HepG2 (cell line): Measurements from ENCODE around the gene GLIPR1. TPM values are rescaled to one million over a fixed set of nuclear protein-coding genes. Genes with fewer than 3 reads are reported as not detected.

Experiments
- ATAC-seq: fragments of 200-7000 bp; cut with Tn5 transposase; 3 replicates; pipeline ENCODE4 v1.9.1; 2020; ENCODE audit warnings: mild to moderate bottlenecking, moderate library complexity
- BruUV-seq: library from RNA; stranded (reverse); fragments of 400-500 nt; replicated peaks from 2 replicates; lab custom pipeline; 2021; lab: Mats Ljungman, UMichigan
- CTCF ChIA-PET: fragments of 300-600 bp; formaldehyde crosslinking; extraction: SDS; loops from one replicate; lab custom pipeline; 2021; ENCODE audit warnings: low total read pairs, inconsistent platforms, low intra/inter-chr PET ratio; lab: Yijun Ruan, JAX
- POLR2A ChIA-PET: fragments of 350-600 bp; sonication (Branson Sonifier 250); formaldehyde crosslinking; loops from one replicate; lab custom pipeline; 2020; ENCODE audit warnings: antibody characterized with exemption, inconsistent platforms; lab: Yijun Ruan, JAX
- DNase-seq: peaks from one replicate; pipeline ENCODE4 v3.0.0-alpha.2; 2015; ENCODE audit warnings: low spot score
- FAIRE-seq: peaks from 3 replicates; lab custom pipeline; 2011; peaks lifted over from hg19 to GRCh38; lab: Jason Lieb, UNC
- H2AFZ ChIP-seq: one replicate; pipeline ENCODE4 v1.6.1; 2011; ENCODE audit warnings: low read length, inconsistent platforms
- H3K27ac ChIP-seq: fragments of 300-600 bp; 3 replicates; pipeline ENCODE4 v1.8.0; 2011; ENCODE audit warnings: mixed run types, mild to moderate bottlenecking, mixed read lengths, low read length, inconsistent platforms; ENCODE audit not compliant: insufficient read depth; ENCODE audit errors: extremely low read length
- H3K27me3 ChIP-seq, 2 experiments: fragments of 200-600 bp in 1 of 2; 2 replicates in 1 of 2; 3 replicates in 1 of 2; pipeline versions ENCODE4 v1.6.0 to v1.8.0; 2011; ENCODE audit warnings: low read length in 2 of 2, mild to moderate bottlenecking in 2 of 2, moderate library complexity in 2 of 2, inconsistent platforms in 1 of 2; ENCODE audit not compliant: insufficient read depth in 2 of 2, control insufficient read depth in 1 of 2
- H3K36me3 ChIP-seq, 2 experiments: fragments of 200-600 bp in 1 of 2; replicated peaks in 1 of 2; 2 replicates in 1 of 2; 3 replicates in 1 of 2; pipeline versions ENCODE4 v1.5.1 to v1.8.0; 2011; ENCODE audit warnings: low read length in 2 of 2, inconsistent platforms in 1 of 2; ENCODE audit not compliant: insufficient read depth in 2 of 2, control insufficient read depth in 1 of 2
- H3K4me1 ChIP-seq: 2 replicates; pipeline ENCODE4 v1.5.1; 2012; ENCODE audit warnings: low read length, inconsistent platforms; ENCODE audit not compliant: insufficient read depth
- H3K4me2 ChIP-seq: 2 replicates; pipeline ENCODE4 v1.6.0; 2011; ENCODE audit warnings: low read depth, low read length, inconsistent platforms
- H3K4me3 ChIP-seq, 3 experiments: fragments of 200-600 bp in 1 of 3; sonication (generic), shearing (Covaris generic) in 1 of 3; replicated peaks in 1 of 3; 2 replicates each; pipeline ENCODE4 v1.5.1; 2011 to 2016; ENCODE audit warnings: low read length in 3 of 3, inconsistent platforms in 2 of 3, low read depth in 2 of 3, mild to moderate bottlenecking in 2 of 3, control low read depth in 1 of 3, mixed read lengths in 1 of 3; ENCODE audit not compliant: insufficient read depth in 1 of 3
- H3K79me2 ChIP-seq: one replicate; pipeline ENCODE4 v1.6.1; 2011; ENCODE audit warnings: low read length, inconsistent platforms; ENCODE audit not compliant: insufficient read depth
- H3K9ac ChIP-seq: 2 replicates; pipeline ENCODE4 v1.6.0; 2011; ENCODE audit warnings: mild to moderate bottlenecking, low read depth, low read length, inconsistent platforms; ENCODE audit not compliant: insufficient read depth
- H3K9me3 ChIP-seq: 2 replicates; pipeline ENCODE4 v1.5.1; 2012; ENCODE audit warnings: mild to moderate bottlenecking, low read length
- H4K20me1 ChIP-seq: 2 replicates; pipeline ENCODE4 v1.6.0; 2011; ENCODE audit warnings: inconsistent platforms, mild to moderate bottlenecking, low read length, moderate library complexity; ENCODE audit not compliant: insufficient read depth
- ARID2 ChIP-seq: sonication (generic); formaldehyde crosslinking; IDR thresholded peaks from 2 replicates; pipeline ENCODE4 v1.8.1; 2022; ENCODE audit warnings: mild to moderate bottlenecking, missing genetic modification reagents, borderline replicate concordance
- CEBPB ChIP-seq: IDR thresholded peaks from 2 replicates; pipeline ENCODE4 v1.6.1; 2011; ENCODE audit warnings: low read depth, low read length, improper control_type of control experiment, borderline replicate concordance
- NCOA5 ChIP-seq: sonication (generic); formaldehyde crosslinking; IDR thresholded peaks from 2 replicates; pipeline ENCODE4 v1.4.0; 2020; ENCODE audit warnings: missing genetic modification reagents
- NR2F1 ChIP-seq, 2 experiments: fragments of 450-650 bp in 1 of 2; formaldehyde crosslinking in 1 of 2; IDR thresholded peaks; 2 replicates each; pipeline versions ENCODE4 v1.5.0 to v1.6.1; 2016 to 2020; ENCODE audit warnings: mild to moderate bottlenecking in 1 of 2, missing compliant biosample characterization in 1 of 2, missing genetic modification reagents in 1 of 2, moderate library complexity in 1 of 2
- SPEN ChIP-seq: sonication (generic); formaldehyde crosslinking; IDR thresholded peaks from 2 replicates; pipeline ENCODE4 v1.5.1; 2020; ENCODE audit warnings: low read depth, mild to moderate bottlenecking, missing genetic modification reagents
- TRIM24 ChIP-seq: sonication (generic); formaldehyde crosslinking; IDR thresholded peaks from 2 replicates; pipeline ENCODE4 v1.8.0; 2022; ENCODE audit warnings: mild to moderate bottlenecking, missing genetic modification reagents
- ZFP36L2 ChIP-seq: sonication (generic); formaldehyde crosslinking; IDR thresholded peaks from 2 replicates; pipeline ENCODE4 v1.4.0; 2020; ENCODE audit warnings: missing genetic modification reagents
- ZNF34 ChIP-seq: sonication (generic); formaldehyde crosslinking; IDR thresholded peaks from 2 replicates; pipeline ENCODE4 v1.4.0; 2020; ENCODE audit warnings: mild to moderate bottlenecking, missing genetic modification reagents, borderline replicate concordance
- ZNF354B ChIP-seq: sonication (generic); formaldehyde crosslinking; IDR thresholded peaks from 2 replicates; pipeline ENCODE4 v1.8.0; 2022; ENCODE audit warnings: mild to moderate bottlenecking, missing genetic modification reagents
- ZNF713 ChIP-seq: sonication (generic); formaldehyde crosslinking; IDR thresholded peaks from 2 replicates; pipeline ENCODE4 v1.4.0; 2020; ENCODE audit warnings: mild to moderate bottlenecking, missing genetic modification reagents
- ZNF737 ChIP-seq: sonication (generic); formaldehyde crosslinking; IDR thresholded peaks from 2 replicates; pipeline ENCODE4 v1.5.0; 2020; ENCODE audit warnings: missing genetic modification reagents, mild to moderate bottlenecking, borderline replicate concordance
- ZNF761 ChIP-seq: sonication (generic); formaldehyde crosslinking; conservative IDR thresholded peaks from 2 replicates; pipeline ENCODE4 v1.4.0; 2020; ENCODE audit warnings: mild to moderate bottlenecking, missing genetic modification reagents
- WGBS: methylation state at CpG from one replicate; pipeline ENCODE4 v1.1.6; 2017; ENCODE audit warnings: low lambda C conversion rate; 5-methylcytosine and 5-hydroxymethylcytosine counted together
- in situ Hi-C: cut with HindIII; loops from 2 replicates; pipeline ENCODE4 v1.10.0; 2017; ENCODE audit warnings: low pct_unique_long_range_greater_than_20kb; ENCODE audit not compliant: extremely low pct_ligation_motif_present
- intact Hi-C: fragments of 100-400 bp; cut with micrococcal nuclease; formaldehyde crosslinking; loops from one replicate; pipeline ENCODE4 v1.10.0; 2022; ENCODE audit not compliant: unreplicated experiment
- polyA plus RNA-seq, 8 experiments: library from polyadenylated mRNA; depleted of rRNA in 3 of 8; stranded (reverse) in 7 of 8; unstranded in 1 of 8; fragments of >200 nt; fragmentation: Illumina TruSeq in 4 of 8; extraction: Trizol in 4 of 8; gene quantifications; 2 replicates each; pipeline versions ENCODE4 v1.2.1 to v1.2.3, GENCODE V29; 2011 to 2016; ENCODE audit warnings: low read depth in 4 of 8, missing spikeins in 1 of 8, mixed read lengths in 1 of 8; ENCODE audit not compliant: insufficient read depth in 1 of 8
- total RNA-seq, 5 experiments: library from RNA; depleted of rRNA; stranded (reverse); fragments of >200 nt; fragmentation: Illumina TruSeq; extraction: Trizol; gene quantifications; 2 replicates each; pipeline ENCODE4 v1.2.3, GENCODE V29; 2016; ENCODE audit warnings: low read depth in 1 of 5
- TF ChIP-seq, protein P1 (sequence below), 2 experiments: sonication (generic) in 1 of 2; formaldehyde crosslinking in 1 of 2; IDR thresholded peaks; 2 replicates each; pipeline versions ENCODE4 v1.6.1 to v1.9.0; 2014 to 2022; ENCODE audit warnings: antibody characterized with exemption in 1 of 2, borderline replicate concordance in 1 of 2, inconsistent platforms in 1 of 2, low read depth in 1 of 2, missing genetic modification reagents in 1 of 2
- TF ChIP-seq, protein P2 (sequence below): sonication (generic); formaldehyde crosslinking; IDR thresholded peaks from 2 replicates; pipeline ENCODE4 v1.5.1; 2020; ENCODE audit warnings: missing genetic modification reagents, mild to moderate bottlenecking, borderline replicate concordance

GLIPR1 gene
- total and polyA plus RNA-seq, 2 of the 13 experiments (the other 11 are each of a cell fraction or from before 2014, with no cell fraction given) = 1.9 to 5.0 TPM

DNA sequence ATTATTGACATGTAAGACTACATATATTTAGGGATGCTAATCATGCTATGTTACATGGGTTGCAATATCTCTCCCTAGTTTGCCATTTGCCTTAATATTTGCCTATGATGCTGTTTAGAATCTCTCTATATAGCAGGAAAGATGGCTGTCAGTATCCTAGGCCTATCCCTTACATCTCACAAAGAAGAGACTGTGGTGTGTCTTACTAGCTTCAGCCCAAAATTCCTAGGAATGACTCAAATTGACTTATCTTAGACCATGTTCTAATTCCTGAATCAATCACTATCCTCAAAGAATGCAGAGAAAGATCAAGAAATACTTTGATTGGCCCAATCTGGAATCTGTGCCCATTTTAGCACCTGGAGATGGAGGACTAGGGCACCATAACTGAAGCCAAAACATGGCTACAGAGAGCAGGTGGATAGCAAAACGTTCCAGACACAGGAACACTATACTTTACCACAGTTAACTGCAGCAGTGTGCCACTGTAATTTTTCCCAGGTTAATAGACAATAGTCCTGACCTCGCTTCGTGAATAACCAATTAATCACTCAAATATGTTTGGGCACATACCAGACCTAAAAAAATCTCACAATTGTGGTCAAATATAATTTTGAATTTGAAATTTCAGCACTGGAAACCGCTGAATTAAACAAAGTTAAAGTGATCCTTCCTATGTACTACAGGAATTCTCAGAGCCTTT is 32.7 kb upstream of the GLIPR1 start:
- POLR2A ChIA-PET = no interaction called here
- FAIRE-seq = no peak
- no peak overlapping the region for H2AFZ ChIP-seq

More for the DNA sequence above, 32.7 kb upstream of the GLIPR1 start:
- in situ Hi-C loops = no loop called here
- no peak for ATAC-seq
- H3K4me3 ChIP-seq = no peak overlapping the region
- no peaks in the 10 kb centered on the region for H4K20me1 ChIP-seq
- TF ChIP-seq ZFP36L2 (no peak), ZNF354B (CRISPR knock-in tag) (no peak), NR2F1 (CRISPR knock-in tag; IDR thresholded peaks at IDR 0.05) (no peak), CEBPB (no peak), NCOA5 (CRISPR knock-in tag) (no peak), ARID2 (CRISPR knock-in tag) (no peak), TRIM24 (CRISPR knock-in tag) (no peak), ZNF737 (no peak), ZNF34 (no peak), ZNF713 (CRISPR knock-in tag) (no peak), SPEN (CRISPR knock-in tag) (no peak), ZNF761 (CRISPR knock-in tag) (no peak)
- TF ChIP-seq, protein P1, sequence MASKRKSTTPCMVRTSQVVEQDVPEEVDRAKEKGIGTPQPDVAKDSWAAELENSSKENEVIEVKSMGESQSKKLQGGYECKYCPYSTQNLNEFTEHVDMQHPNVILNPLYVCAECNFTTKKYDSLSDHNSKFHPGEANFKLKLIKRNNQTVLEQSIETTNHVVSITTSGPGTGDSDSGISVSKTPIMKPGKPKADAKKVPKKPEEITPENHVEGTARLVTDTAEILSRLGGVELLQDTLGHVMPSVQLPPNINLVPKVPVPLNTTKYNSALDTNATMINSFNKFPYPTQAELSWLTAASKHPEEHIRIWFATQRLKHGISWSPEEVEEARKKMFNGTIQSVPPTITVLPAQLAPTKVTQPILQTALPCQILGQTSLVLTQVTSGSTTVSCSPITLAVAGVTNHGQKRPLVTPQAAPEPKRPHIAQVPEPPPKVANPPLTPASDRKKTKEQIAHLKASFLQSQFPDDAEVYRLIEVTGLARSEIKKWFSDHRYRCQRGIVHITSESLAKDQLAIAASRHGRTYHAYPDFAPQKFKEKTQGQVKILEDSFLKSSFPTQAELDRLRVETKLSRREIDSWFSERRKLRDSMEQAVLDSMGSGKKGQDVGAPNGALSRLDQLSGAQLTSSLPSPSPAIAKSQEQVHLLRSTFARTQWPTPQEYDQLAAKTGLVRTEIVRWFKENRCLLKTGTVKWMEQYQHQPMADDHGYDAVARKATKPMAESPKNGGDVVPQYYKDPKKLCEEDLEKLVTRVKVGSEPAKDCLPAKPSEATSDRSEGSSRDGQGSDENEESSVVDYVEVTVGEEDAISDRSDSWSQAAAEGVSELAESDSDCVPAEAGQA (IDR thresholded peaks at IDR 0.05; ENCODE audit: low read depth) = no peak
- TF ChIP-seq, protein P1 (CRISPR knock-in tag; IDR thresholded peaks at IDR 0.05; ENCODE audit: borderline replicate concordance) = no peak
- TF ChIP-seq, protein P2, sequence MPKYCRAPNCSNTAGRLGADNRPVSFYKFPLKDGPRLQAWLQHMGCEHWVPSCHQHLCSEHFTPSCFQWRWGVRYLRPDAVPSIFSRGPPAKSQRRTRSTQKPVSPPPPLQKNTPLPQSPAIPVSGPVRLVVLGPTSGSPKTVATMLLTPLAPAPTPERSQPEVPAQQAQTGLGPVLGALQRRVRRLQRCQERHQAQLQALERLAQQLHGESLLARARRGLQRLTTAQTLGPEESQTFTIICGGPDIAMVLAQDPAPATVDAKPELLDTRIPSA (CRISPR knock-in tag) = no peak
- TF ChIP-seq, all 625 proteins: peak for 0
- Histone ChIP-seq H3K4me2 (no peak overlapping the region), H3K27ac (no peak overlapping the region), H3K9me3 (no peaks in the 10 kb centered on the region), H3K79me2 (no peaks in the 10 kb centered on the region), H3K36me3 (no peaks in the 10 kb centered on the region), H3K4me1 (peaks cover 32% of the 10 kb centered on the region), H3K9ac (no peak overlapping the region), H3K27me3 (no peaks in the 10 kb centered on the region)
- no peak for DNase-seq
- BruUV-seq = no TSS peak
- intact Hi-C loops = no loop called here
- WGBS = 23% methylated on average over 4 of the region's 4 CpGs
- CTCF ChIA-PET = no interaction called here
